Loucy (cell line): ENCODE measurements around the gene CACNA1B.
"Not testable (repeated sequence)": the region's sequence is repeated elsewhere in the genome, so short reads cannot be mapped to it uniquely, and the experiment has no call there.

Source experiments
- H2AFZ ChIP-seq: fragments of 200-600 bp; sonication (generic); 2 replicates; pipeline ENCODE4 v1.6.0; 2016; ENCODE audit warnings: antibody characterized with exemption, mild to moderate bottlenecking, low read length, moderate library complexity
- H3F3A ChIP-seq: fragments of 200-600 bp; 2 replicates; pipeline ENCODE4 v1.6.0; 2016; ENCODE audit warnings: antibody characterized with exemption, low read depth, mild to moderate bottlenecking
- H3K27me3 ChIP-seq: fragments of 200-600 bp; sonication (generic); 2 replicates; pipeline ENCODE4 v1.6.1; 2014; ENCODE audit warnings: low read length, mild to moderate bottlenecking; ENCODE audit not compliant: insufficient read depth, poor library complexity, severe bottlenecking
- H3K36me3 ChIP-seq: fragments of 200-600 bp; sonication (generic); 2 replicates; pipeline ENCODE4 v1.6.1; 2016; ENCODE audit warnings: low read length; ENCODE audit not compliant: insufficient read depth
- H3K4me1 ChIP-seq: fragments of 200-600 bp; sonication (generic); 2 replicates; pipeline ENCODE4 v1.5.1; 2014; ENCODE audit warnings: low read length, mild to moderate bottlenecking; ENCODE audit not compliant: insufficient read depth, poor library complexity, severe bottlenecking
- H3K4me2 ChIP-seq: fragments of 200-600 bp; sonication (generic); 2 replicates; pipeline ENCODE4 v1.6.0; 2014; ENCODE audit warnings: antibody characterized with exemption, low read length, low read depth, mild to moderate bottlenecking; ENCODE audit not compliant: poor library complexity, severe bottlenecking
- H3K4me3 ChIP-seq: fragments of 200-600 bp; sonication (generic); 2 replicates; pipeline ENCODE4 v1.5.1; 2014; ENCODE audit warnings: low read length, mild to moderate bottlenecking, mixed read lengths; ENCODE audit not compliant: poor library complexity, severe bottlenecking
- H3K79me2 ChIP-seq: fragments of 200-600 bp; sonication (generic); 2 replicates; pipeline ENCODE4 v1.6.1; 2014; ENCODE audit warnings: low read length; ENCODE audit not compliant: insufficient read depth
- H3K9ac ChIP-seq: fragments of 200-600 bp; sonication (generic); 2 replicates; pipeline ENCODE4 v1.6.0; 2014; ENCODE audit warnings: mild to moderate bottlenecking, low read depth, low read length, moderate library complexity; ENCODE audit not compliant: poor library complexity, severe bottlenecking
- H3K9me2 ChIP-seq: fragments of 200-600 bp; sonication (generic); replicated peaks from 2 replicates; pipeline ENCODE4 v1.6.1; 2016; ENCODE audit warnings: low read depth, low read length, mixed read lengths
- H3K9me3 ChIP-seq: fragments of 200-600 bp; sonication (generic); 2 replicates; pipeline ENCODE4 v1.6.1; 2014; ENCODE audit warnings: mild to moderate bottlenecking, antibody characterized with exemption, low read length, low read depth; ENCODE audit not compliant: insufficient read depth
- H4K20me1 ChIP-seq: fragments of 200-600 bp; sonication (generic); 2 replicates; pipeline ENCODE4 v1.6.0; 2014; ENCODE audit warnings: antibody characterized with exemption, low read length, mild to moderate bottlenecking; ENCODE audit not compliant: insufficient read depth, poor library complexity, severe bottlenecking
- EZH2phosphoT487 ChIP-seq: fragments of 200-600 bp; IDR thresholded peaks from 2 replicates; pipeline ENCODE4 v1.6.1; 2018; ENCODE audit warnings: antibody characterized with exemption, mild to moderate bottlenecking, moderate library complexity, borderline replicate concordance
- TF ChIP-seq, protein P1 (sequence below): fragments of 200-600 bp; sonication (generic); conservative IDR thresholded peaks from 2 replicates; pipeline ENCODE4 v1.5.1; 2014; ENCODE audit warnings: mild to moderate bottlenecking, antibody characterized with exemption, low read length

Gene CACNA1B

DNA sequence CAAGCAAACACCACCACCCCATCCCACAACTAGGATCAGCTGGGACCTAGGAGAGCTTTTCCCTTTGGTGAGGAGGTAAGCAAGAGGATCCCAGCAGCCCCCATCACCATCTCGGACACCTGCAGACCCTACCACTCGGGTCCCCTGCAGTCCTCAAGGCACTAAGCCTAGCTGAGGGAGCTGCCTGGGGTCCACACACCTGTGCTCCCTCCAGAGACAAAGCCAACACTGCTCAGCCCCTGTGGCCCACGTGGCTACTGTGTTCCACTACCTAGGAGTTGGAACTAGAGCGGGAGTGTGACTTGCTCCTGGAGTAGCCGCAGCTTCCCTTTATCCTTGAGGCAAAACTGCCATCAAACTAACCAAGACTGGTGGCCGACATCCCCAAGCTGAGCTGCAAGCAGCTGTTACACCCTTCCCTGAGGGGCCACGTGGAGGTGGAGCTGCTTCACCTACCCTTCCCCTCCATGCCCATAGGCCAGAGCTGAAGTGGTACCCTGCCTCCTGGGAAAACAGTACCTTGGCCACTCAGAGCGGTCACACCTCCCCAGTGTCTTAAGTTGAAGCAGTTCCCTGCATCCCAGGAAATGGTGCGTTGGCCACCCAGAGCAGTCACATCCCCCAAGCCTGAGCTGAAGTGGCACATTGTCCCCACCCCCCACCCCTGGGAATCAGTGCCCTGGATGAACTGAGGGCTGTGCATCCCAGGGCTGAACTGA, 205.5 kb downstream of the CACNA1B start:
- no peak overlapping the region for H3K4me3 ChIP-seq
- H3K9me2 ChIP-seq, result no peaks in the 10 kb centered on the region
- H3K9me3 ChIP-seq, result peaks cover 51% of the 10 kb centered on the region; the same call in 1 of the 2 replicates
- H3F3A ChIP-seq, result no peaks in the 10 kb centered on the region
- H3K27me3 ChIP-seq, result no peaks in the 10 kb centered on the region
- no peaks in the 10 kb centered on the region for H4K20me1 ChIP-seq
- no peak overlapping the region for H3K9ac ChIP-seq
- no peak overlapping the region for H2AFZ ChIP-seq
- no peaks in the 10 kb centered on the region for H3K79me2 ChIP-seq
- H3K4me1 ChIP-seq, result no peaks in the 10 kb centered on the region
- no peaks in the 10 kb centered on the region for H3K36me3 ChIP-seq
- H3K4me2 ChIP-seq, result no peak overlapping the region
- TF ChIP-seq EZH2phosphoT487, result no peak
- TF ChIP-seq, protein P1, sequence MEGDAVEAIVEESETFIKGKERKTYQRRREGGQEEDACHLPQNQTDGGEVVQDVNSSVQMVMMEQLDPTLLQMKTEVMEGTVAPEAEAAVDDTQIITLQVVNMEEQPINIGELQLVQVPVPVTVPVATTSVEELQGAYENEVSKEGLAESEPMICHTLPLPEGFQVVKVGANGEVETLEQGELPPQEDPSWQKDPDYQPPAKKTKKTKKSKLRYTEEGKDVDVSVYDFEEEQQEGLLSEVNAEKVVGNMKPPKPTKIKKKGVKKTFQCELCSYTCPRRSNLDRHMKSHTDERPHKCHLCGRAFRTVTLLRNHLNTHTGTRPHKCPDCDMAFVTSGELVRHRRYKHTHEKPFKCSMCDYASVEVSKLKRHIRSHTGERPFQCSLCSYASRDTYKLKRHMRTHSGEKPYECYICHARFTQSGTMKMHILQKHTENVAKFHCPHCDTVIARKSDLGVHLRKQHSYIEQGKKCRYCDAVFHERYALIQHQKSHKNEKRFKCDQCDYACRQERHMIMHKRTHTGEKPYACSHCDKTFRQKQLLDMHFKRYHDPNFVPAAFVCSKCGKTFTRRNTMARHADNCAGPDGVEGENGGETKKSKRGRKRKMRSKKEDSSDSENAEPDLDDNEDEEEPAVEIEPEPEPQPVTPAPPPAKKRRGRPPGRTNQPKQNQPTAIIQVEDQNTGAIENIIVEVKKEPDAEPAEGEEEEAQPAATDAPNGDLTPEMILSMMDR, result no peak

DNA sequence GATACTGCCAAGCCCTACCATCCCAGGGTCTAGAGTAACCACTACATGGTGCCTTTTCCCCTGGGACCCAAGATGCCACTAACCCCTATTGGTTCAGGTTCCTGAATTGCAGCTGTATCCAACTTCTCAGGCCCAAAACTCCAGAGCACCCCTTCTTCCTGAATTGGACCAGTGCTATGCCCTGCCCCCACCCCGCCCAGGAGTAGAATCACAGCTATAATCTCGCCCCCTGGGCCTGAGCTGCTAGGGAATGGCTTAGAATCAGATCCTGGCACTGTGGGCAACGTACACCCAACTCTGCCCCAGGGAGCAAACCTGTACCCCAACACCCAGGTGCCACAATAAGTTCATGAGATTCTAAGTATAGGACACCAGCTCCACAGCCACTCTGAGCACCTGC, 206.3 kb downstream of the CACNA1B start:
- Histone ChIP-seq H3K36me3 (no peaks in the 10 kb centered on the region), H3K4me1 (no peaks in the 10 kb centered on the region), H3K9me3 (peaks cover 43% of the 10 kb centered on the region; the same call in 1 of the 2 replicates), H3K79me2 (no peaks in the 10 kb centered on the region), H3K4me2 (no peak overlapping the region), H3K4me3 (no peak overlapping the region), H4K20me1 (no peaks in the 10 kb centered on the region), H2AFZ (no peak overlapping the region), H3F3A (no peaks in the 10 kb centered on the region), H3K9me2 (no peaks in the 10 kb centered on the region), H3K27me3 (no peaks in the 10 kb centered on the region), H3K9ac (no peak overlapping the region)
- TF ChIP-seq, protein P1, result no peak
- no peak for TF ChIP-seq EZH2phosphoT487

DNA sequence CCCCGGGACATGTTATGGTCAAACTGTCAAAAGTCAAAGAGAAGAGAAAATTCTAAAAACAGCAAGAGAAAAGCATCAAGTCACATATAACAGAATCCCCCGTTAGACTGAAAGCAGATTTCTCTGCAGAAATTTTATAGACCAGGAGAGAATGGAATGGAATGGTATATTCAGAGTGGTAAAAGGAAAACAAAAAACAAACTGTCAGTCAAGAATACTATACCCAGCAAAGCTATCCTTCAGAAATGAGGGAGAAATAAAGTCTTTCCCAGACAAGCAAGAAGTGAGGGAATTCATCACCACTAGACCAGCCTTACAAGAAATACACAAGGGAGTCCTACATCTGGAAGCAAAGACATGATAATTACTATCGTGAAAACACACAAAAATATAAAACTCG, 208.0 kb downstream of the CACNA1B start:
- TF ChIP-seq EZH2phosphoT487, result no peak
- TF ChIP-seq, protein P1, result no peak
- Histone ChIP-seq H3K4me3 (no peak overlapping the region), H2AFZ (no peak overlapping the region), H3K4me1 (no peaks in the 10 kb centered on the region), H3K9me2 (no peaks in the 10 kb centered on the region), H3K9ac (no peak overlapping the region), H3K79me2 (no peaks in the 10 kb centered on the region), H3K36me3 (no peaks in the 10 kb centered on the region), H4K20me1 (no peaks in the 10 kb centered on the region), H3F3A (no peaks in the 10 kb centered on the region), H3K9me3 (peaks cover 35% of the 10 kb centered on the region; the same call in 1 of the 2 replicates), H3K27me3 (no peaks in the 10 kb centered on the region), H3K4me2 (no peak overlapping the region)

DNA sequence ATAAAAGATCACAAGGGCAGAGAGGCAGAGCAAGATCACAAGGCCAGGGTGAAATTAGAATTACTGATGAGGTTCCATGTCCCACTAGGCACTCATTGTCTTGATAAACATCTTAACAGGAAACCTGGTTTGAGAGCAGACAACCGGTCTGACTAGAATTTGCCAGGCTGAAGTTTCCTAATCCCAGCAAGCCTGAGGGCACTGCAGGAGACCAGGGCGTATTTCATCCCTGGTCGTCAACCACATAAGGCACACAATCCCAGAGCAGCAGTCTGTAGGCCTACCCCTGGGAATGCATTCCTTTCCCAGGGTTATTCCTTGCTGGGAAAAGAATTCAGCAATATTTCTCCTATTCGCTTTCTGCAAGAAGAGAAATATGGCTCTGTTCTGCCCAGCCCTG, 214.5 kb downstream of the CACNA1B start:
- not testable (repeated sequence) for H3F3A ChIP-seq, H3K4me1 ChIP-seq, H3K79me2 ChIP-seq, H3K4me3 ChIP-seq, H3K9me2 ChIP-seq, H2AFZ ChIP-seq, H3K27me3 ChIP-seq, H3K9ac ChIP-seq, H4K20me1 ChIP-seq, H3K36me3 ChIP-seq, H3K4me2 ChIP-seq
- H3K9me3 ChIP-seq, result peaks cover 14% of the 10 kb centered on the region; the same call in 1 of the 2 replicates
